ENCODE data around the gene MYO1B.
A peak's percentile ranks its signal among the peaks of the same experiment; 100 is the strongest.

The MYO1B gene

GRCh38 chr2:191412353-191412752 lies 167.1 kb downstream of the MYO1B start:
- no peak for TF ChIP-seq CTCF (conservative IDR thresholded peaks at IDR 0.05)
- no peak overlapping the region for H3K27ac ChIP-seq

GRCh38 chr2:191415101-191415500 lies 169.9 kb downstream of the MYO1B start:
- H3K27ac ChIP-seq: no peak overlapping the region; the same call in 1 of the 2 replicates
- no peak for TF ChIP-seq CTCF (conservative IDR thresholded peaks at IDR 0.05)

GRCh38 chr2:191415858-191416257 lies 170.7 kb downstream of the MYO1B start:
- TF ChIP-seq CTCF (conservative IDR thresholded peaks at IDR 0.05): no peak
- H3K27ac ChIP-seq: peak overlapping the region; percentile 58

GRCh38 chr2:191417746-191418145 lies 172.5 kb downstream of the MYO1B start:
- no peak overlapping the region for H3K27ac ChIP-seq
- TF ChIP-seq CTCF (conservative IDR thresholded peaks at IDR 0.05): no peak

- H3K27ac ChIP-seq: no peak overlapping the region
- no peak for TF ChIP-seq CTCF (conservative IDR thresholded peaks at IDR 0.05)
Measured at GRCh38 chr2:191421950-191422349, 176.7 kb downstream of the MYO1B start.

GRCh38 chr2:191427031-191427430 lies 181.8 kb downstream of the MYO1B start:
- H3K27ac ChIP-seq: no peak overlapping the region
- TF ChIP-seq CTCF (conservative IDR thresholded peaks at IDR 0.05): no peak

- no peak overlapping the region for H3K27ac ChIP-seq
- TF ChIP-seq CTCF (conservative IDR thresholded peaks at IDR 0.05): no peak
Measured at GRCh38 chr2:191428141-191428540, 182.9 kb downstream of the MYO1B start.

GRCh38 chr2:191430476-191430875 lies 185.3 kb downstream of the MYO1B start:
- no peak overlapping the region for H3K27ac ChIP-seq
- TF ChIP-seq CTCF (conservative IDR thresholded peaks at IDR 0.05): no peak
